Measurements from ENCODE around the gene ADAMTS14.

The ADAMTS14 gene

GRCh38 chr10:70676511-70676910, 4.2 kb downstream of the ADAMTS14 start:
- DNase-seq (ENCODE audit: low spot score) = no peak

- DNase-seq (ENCODE audit: low spot score) = no peak
Observed at GRCh38 chr10:70677016-70677415, 4.7 kb downstream of the ADAMTS14 start.

GRCh38 chr10:70677620-70678249, 5.4 kb downstream of the ADAMTS14 start:
- no peak for DNase-seq (ENCODE audit: low spot score)

GRCh38 chr10:70678250-70678635, 5.9 kb downstream of the ADAMTS14 start:
- no peak for DNase-seq (ENCODE audit: low spot score)

- no peak for DNase-seq (ENCODE audit: low spot score)
Observed at GRCh38 chr10:70678757-70679489, 6.6 kb downstream of the ADAMTS14 start.

GRCh38 chr10:70679498-70679897, 7.2 kb downstream of the ADAMTS14 start:
- DNase-seq (ENCODE audit: low spot score) = no peak

GRCh38 chr10:70680899-70681730, 8.8 kb downstream of the ADAMTS14 start:
- no peak for DNase-seq (ENCODE audit: low spot score)

GRCh38 chr10:70681731-70682005, 9.4 kb downstream of the ADAMTS14 start:
- DNase-seq (ENCODE audit: low spot score) = no peak

- no peak for DNase-seq (ENCODE audit: low spot score)
Observed at GRCh38 chr10:70682920-70683600, 10.8 kb downstream of the ADAMTS14 start.

GRCh38 chr10:70683601-70683934, 11.3 kb downstream of the ADAMTS14 start:
- no peak for DNase-seq (ENCODE audit: low spot score)

GRCh38 chr10:70683940-70684339, 11.6 kb downstream of the ADAMTS14 start:
- no peak for DNase-seq (ENCODE audit: low spot score)

- no peak for DNase-seq (ENCODE audit: low spot score)
Observed at GRCh38 chr10:70684374-70684773, 12.1 kb downstream of the ADAMTS14 start.

- no peak for DNase-seq (ENCODE audit: low spot score)
Observed at GRCh38 chr10:70684839-70685454, 12.6 kb downstream of the ADAMTS14 start.

GRCh38 chr10:70685455-70685911, 13.2 kb downstream of the ADAMTS14 start:
- DNase-seq (ENCODE audit: low spot score) = no peak

GRCh38 chr10:70688828-70689227, 16.5 kb downstream of the ADAMTS14 start:
- DNase-seq (ENCODE audit: low spot score) = no peak

GRCh38 chr10:70689661-70690060, 17.4 kb downstream of the ADAMTS14 start:
- no peak for DNase-seq (ENCODE audit: low spot score)

- DNase-seq (ENCODE audit: low spot score) = no peak
Observed at GRCh38 chr10:70690589-70690988, 18.3 kb downstream of the ADAMTS14 start.

- DNase-seq (ENCODE audit: low spot score) = no peak
Observed at GRCh38 chr10:70691611-70692010, 19.3 kb downstream of the ADAMTS14 start.

GRCh38 chr10:70692043-70692603, 19.8 kb downstream of the ADAMTS14 start:
- DNase-seq (ENCODE audit: low spot score) = no peak

GRCh38 chr10:70693619-70694335, 21.5 kb downstream of the ADAMTS14 start:
- DNase-seq (ENCODE audit: low spot score) = no peak

Measured in kidney capillary endothelial cell (primary cell).